B cell (primary cell): ENCODE results near the gene ZNF560. TPM values are rescaled to one million over a fixed set of nuclear protein-coding genes. Genes with fewer than 3 reads are reported as not detected.

Experiments
- ATAC-seq: fragments of 200-7000 bp; cut with Tn5 transposase; one replicate; pipeline ENCODE4 v1.10.0; 2021; ENCODE audit warnings: low read depth, mild to moderate bottlenecking, moderate number of reproducible peaks, moderate library complexity
- CTCF ChIA-PET: fragments of 350-600 bp; sonication (Branson Sonifier 250); formaldehyde crosslinking; loops from one replicate; lab custom pipeline; 2021; ENCODE audit warnings: antibody characterized with exemption, inconsistent platforms; lab: Charles Lee
- POLR2A ChIA-PET: fragments of 350-600 bp; sonication (Branson Sonifier 250); formaldehyde crosslinking; loops from one replicate; lab custom pipeline; 2021; ENCODE audit warnings: antibody characterized with exemption; lab: Charles Lee
- DNase-seq: peaks from one replicate; pipeline ENCODE4 v3.0.0; 2013
- H2AFZ ChIP-seq: 2 replicates; pipeline ENCODE4 v1.6.1; 2012; ENCODE audit warnings: mild to moderate bottlenecking, low read depth, low read length; ENCODE audit not compliant: insufficient read depth, poor library complexity, severe bottlenecking
- H3K27ac ChIP-seq, 2 donors: 1 replicate in 1 of 2; 2 replicates in 1 of 2; pipeline ENCODE4 v1.5.1; 2012 to 2013; ENCODE audit warnings: low read length in 2 of 2, mild to moderate bottlenecking in 2 of 2, moderate library complexity in 1 of 2
- H3K27me3 ChIP-seq, 4 experiments: fragments of 200-600 bp in 1 of 4; sonication (generic) in 1 of 4; replicated peaks in 1 of 4; 1 replicate in 2 of 4; 2 replicates in 2 of 4; pipeline versions ENCODE4 v1.6.1 to v1.7.0; 2013 to 2016; ENCODE audit warnings: low read length in 3 of 4, mild to moderate bottlenecking in 2 of 4, mixed read lengths in 1 of 4, moderate library complexity in 1 of 4; ENCODE audit not compliant: insufficient read depth in 4 of 4, control insufficient read depth in 3 of 4; ENCODE audit errors: control extremely low read depth in 1 of 4
- H3K36me3 ChIP-seq, 2 experiments: replicated peaks in 1 of 2; 1 replicate in 1 of 2; 2 replicates in 1 of 2; pipeline versions ENCODE4 v1.6.1 to v1.7.1; 2013; ENCODE audit warnings: low read length in 1 of 2; ENCODE audit not compliant: insufficient read depth in 2 of 2, control insufficient read depth in 1 of 2; ENCODE audit errors: control extremely low read depth in 1 of 2, extremely low read depth in 1 of 2
- H3K4me1 ChIP-seq, 2 donors: fragments of 200-600 bp in 1 of 2; sonication (generic) in 1 of 2; 1 replicate in 1 of 2; 2 replicates in 1 of 2; pipeline versions ENCODE4 v1.5.1 to v1.6.1; 2013 to 2017; ENCODE audit warnings: low read length in 2 of 2; ENCODE audit not compliant: control insufficient read depth in 2 of 2, insufficient read depth in 2 of 2
- H3K4me2 ChIP-seq: replicated peaks from 2 replicates; pipeline ENCODE3; 2012; ENCODE audit warnings: mild to moderate bottlenecking, low read depth, low read length; ENCODE audit not compliant: poor library complexity, severe bottlenecking
- H3K4me3 ChIP-seq, 5 experiments: fragments of 200-600 bp in 1 of 5; sonication (generic) in 1 of 5; 1 replicate in 3 of 5; 2 replicates in 2 of 5; pipeline versions ENCODE4 v1.5.1 to v1.7.0; 2011 to 2016; ENCODE audit warnings: low read length in 4 of 5, mild to moderate bottlenecking in 4 of 5, low read depth in 2 of 5, control low read depth in 1 of 5, moderate library complexity in 1 of 5; ENCODE audit not compliant: insufficient read depth in 1 of 5; ENCODE audit errors: control extremely low read depth in 1 of 5, extremely low read depth in 1 of 5
- H3K79me2 ChIP-seq: fragments of 200-600 bp; sonication (generic); one replicate; pipeline ENCODE4 v1.6.0; 2016; ENCODE audit warnings: low read length; ENCODE audit not compliant: control insufficient read depth, insufficient read depth
- H3K9ac ChIP-seq: fragments of 200-600 bp; sonication (generic); 2 replicates; pipeline ENCODE4 v1.6.1; 2017; ENCODE audit warnings: mild to moderate bottlenecking, low read length, moderate library complexity
- H3K9me3 ChIP-seq, 3 donors: one replicate each; pipeline versions ENCODE4 v1.6.1 to v1.7.1; 2013; ENCODE audit warnings: low read length in 2 of 3; ENCODE audit not compliant: control insufficient read depth in 2 of 3, insufficient read depth in 1 of 3; ENCODE audit errors: control extremely low read depth in 1 of 3
- H4K20me1 ChIP-seq: 2 replicates; pipeline ENCODE4 v1.6.0; 2012; ENCODE audit warnings: mild to moderate bottlenecking, low read length; ENCODE audit not compliant: insufficient read depth, control insufficient read depth, poor library complexity, severe bottlenecking
- H3K27ac Mint-ChIP-seq: one replicate; pipeline ENCODE4 v1.8.0; 2021; ENCODE audit warnings: mixed read lengths
- H3K27me3 Mint-ChIP-seq: one replicate; pipeline ENCODE4 v1.8.0; 2021; ENCODE audit warnings: mixed read lengths
- H3K4me1 Mint-ChIP-seq: one replicate; pipeline ENCODE4 v1.8.0; 2021; ENCODE audit warnings: mixed read lengths
- H3K4me3 Mint-ChIP-seq: one replicate; pipeline ENCODE4 v1.8.0; 2021; ENCODE audit warnings: mixed read lengths
- H3K9me3 Mint-ChIP-seq: one replicate; pipeline ENCODE4 v1.8.0; 2022; ENCODE audit warnings: mixed read lengths; ENCODE audit not compliant: insufficient read depth
- EZH2 ChIP-seq: IDR thresholded peaks from 2 replicates; pipeline ENCODE4 v1.6.1; 2012; ENCODE audit warnings: borderline replicate concordance, low read depth, mild to moderate bottlenecking, moderate library complexity, low read length; ENCODE audit not compliant: insufficient read depth, poor library complexity, severe bottlenecking
- WGBS: methylation state at CpG from one replicate; pipeline ENCODE4 v1.1.5; 2013; ENCODE audit warnings: missing lambda C conversion rate; ENCODE audit not compliant: insufficient coverage; 5-methylcytosine and 5-hydroxymethylcytosine counted together
- intact Hi-C: fragments of 100-400 bp; cut with micrococcal nuclease; formaldehyde crosslinking; loops from one replicate; pipeline ENCODE4 v1.10.0; 2022
- polyA plus RNA-seq: library from polyadenylated mRNA; depleted of rRNA; stranded (reverse); fragments of >200 nt; gene quantifications from 2 replicates; pipeline ENCODE4 v1.2.3, GENCODE V29; 2012
- total RNA-seq, 2 donors: library from RNA; stranded (reverse); fragments of 120-200 nt in 1 of 2; gene quantifications; 1 replicate in 1 of 2; 2 replicates in 1 of 2; pipeline versions ENCODE4 v1.2.3 to v1.2.4, GENCODE V29; 2013 to 2022
- TF ChIP-seq, protein P1 (sequence below): fragments of 200-600 bp; IDR thresholded peaks from one replicate; pipeline ENCODE4 v1.8.0; 2022; ENCODE audit warnings: antibody characterized with exemption, mild to moderate bottlenecking

ZNF560 gene
- total and polyA plus RNA-seq, 2 donors (not counting 1 experiment from before 2014, with no cell fraction given), result not detected

- Histone ChIP-seq H3K36me3 (no peaks in the 10 kb centered on the region), H3K4me2 (no peak overlapping the region), H3K79me2 (no peaks in the 10 kb centered on the region), H4K20me1 (no peaks in the 10 kb centered on the region), H3K9me3 (peaks cover 0 to 75% (median 40%) of the 10 kb centered on the region in 3 donors), H3K27me3 (peaks cover 0 to 6% (median 0%) of the 10 kb centered on the region in 4 experiments), H3K4me1 (peaks cover 0 to 8% of the 10 kb centered on the region in 2 donors), H2AFZ (no peak overlapping the region), H3K4me3 (no peak overlapping the region), H3K27ac (no peak overlapping the region), H3K9ac (no peak overlapping the region)
- TF ChIP-seq EZH2, result no peak
- TF ChIP-seq, protein P1, sequence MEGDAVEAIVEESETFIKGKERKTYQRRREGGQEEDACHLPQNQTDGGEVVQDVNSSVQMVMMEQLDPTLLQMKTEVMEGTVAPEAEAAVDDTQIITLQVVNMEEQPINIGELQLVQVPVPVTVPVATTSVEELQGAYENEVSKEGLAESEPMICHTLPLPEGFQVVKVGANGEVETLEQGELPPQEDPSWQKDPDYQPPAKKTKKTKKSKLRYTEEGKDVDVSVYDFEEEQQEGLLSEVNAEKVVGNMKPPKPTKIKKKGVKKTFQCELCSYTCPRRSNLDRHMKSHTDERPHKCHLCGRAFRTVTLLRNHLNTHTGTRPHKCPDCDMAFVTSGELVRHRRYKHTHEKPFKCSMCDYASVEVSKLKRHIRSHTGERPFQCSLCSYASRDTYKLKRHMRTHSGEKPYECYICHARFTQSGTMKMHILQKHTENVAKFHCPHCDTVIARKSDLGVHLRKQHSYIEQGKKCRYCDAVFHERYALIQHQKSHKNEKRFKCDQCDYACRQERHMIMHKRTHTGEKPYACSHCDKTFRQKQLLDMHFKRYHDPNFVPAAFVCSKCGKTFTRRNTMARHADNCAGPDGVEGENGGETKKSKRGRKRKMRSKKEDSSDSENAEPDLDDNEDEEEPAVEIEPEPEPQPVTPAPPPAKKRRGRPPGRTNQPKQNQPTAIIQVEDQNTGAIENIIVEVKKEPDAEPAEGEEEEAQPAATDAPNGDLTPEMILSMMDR, result no peak
- DNase-seq, result no peak
- Mint-ChIP-seq H3K27ac (no peak overlapping the region), H3K27me3 (no peaks in the 10 kb centered on the region), H3K9me3 (no peaks in the 10 kb centered on the region), H3K4me1 (peaks cover 4% of the 10 kb centered on the region), H3K4me3 (no peak overlapping the region)
- ChIA-PET POLR2A (no interaction called here), CTCF (interaction anchor here (0.6 kb wide), 1 partner anchor 293 kb away, joined by 3 read pairs; no protein-coding TSS in a partner anchor)
- WGBS, result 80% methylated on average over 1 of the region's 1 CpG
- intact Hi-C loops, result no loop called here
- no peak for ATAC-seq
These were observed 2.4 kb upstream of the ZNF560 start for GRCh38 chr19:9500796-9501195.

DNA sequence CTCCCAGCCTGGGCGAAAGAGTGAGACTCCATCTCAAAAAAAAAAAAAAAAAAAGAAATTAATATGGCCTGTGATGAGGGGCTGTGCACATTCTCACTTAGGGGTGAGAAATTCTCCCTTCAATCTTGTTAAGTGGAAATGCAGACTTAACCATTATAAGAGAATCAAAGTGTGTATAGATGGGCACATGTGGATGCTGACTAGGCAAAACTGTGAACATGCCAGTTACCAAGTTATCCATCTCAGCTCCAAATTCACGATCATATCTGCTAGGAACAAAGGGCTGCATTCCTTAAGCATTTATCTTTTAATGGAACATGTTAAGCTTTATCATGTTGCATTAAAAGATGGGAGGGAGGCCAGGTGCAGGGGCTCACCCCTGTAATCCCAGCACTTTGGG, 4.3 kb downstream of the ZNF560 start:
- Histone ChIP-seq H3K4me1 (peaks cover 0 to 8% of the 10 kb centered on the region in 2 donors), H3K27ac (no peak overlapping the region), H2AFZ (no peak overlapping the region), H3K36me3 (no peaks in the 10 kb centered on the region), H3K79me2 (no peaks in the 10 kb centered on the region), H3K4me2 (no peak overlapping the region), H3K27me3 (peaks cover 0 to 9% (median 0%) of the 10 kb centered on the region in 4 experiments), H3K9ac (no peak overlapping the region), H4K20me1 (no peaks in the 10 kb centered on the region), H3K4me3 (no peak overlapping the region), H3K9me3 (peaks cover 2 to 59% (median 17%) of the 10 kb centered on the region in 3 donors)
- TF ChIP-seq, protein P1, result no peak
- no peak for TF ChIP-seq EZH2
- ChIA-PET POLR2A (no interaction called here), CTCF (no interaction called here)
- DNase-seq (no peak), ATAC-seq (no peak)
- Mint-ChIP-seq H3K4me3 (no peak overlapping the region), H3K27ac (no peak overlapping the region), H3K4me1 (peaks cover 4% of the 10 kb centered on the region), H3K9me3 (peaks cover 2% of the 10 kb centered on the region), H3K27me3 (no peaks in the 10 kb centered on the region)
- WGBS, result no CpG with 5 or more reads among the region's 2 CpGs
- intact Hi-C loops, result no loop called here
